ENCODE results near the gene TMEM234.
A peak's percentile ranks its signal among the peaks of the same experiment; 100 is the strongest.

Gene TMEM234

DNA sequence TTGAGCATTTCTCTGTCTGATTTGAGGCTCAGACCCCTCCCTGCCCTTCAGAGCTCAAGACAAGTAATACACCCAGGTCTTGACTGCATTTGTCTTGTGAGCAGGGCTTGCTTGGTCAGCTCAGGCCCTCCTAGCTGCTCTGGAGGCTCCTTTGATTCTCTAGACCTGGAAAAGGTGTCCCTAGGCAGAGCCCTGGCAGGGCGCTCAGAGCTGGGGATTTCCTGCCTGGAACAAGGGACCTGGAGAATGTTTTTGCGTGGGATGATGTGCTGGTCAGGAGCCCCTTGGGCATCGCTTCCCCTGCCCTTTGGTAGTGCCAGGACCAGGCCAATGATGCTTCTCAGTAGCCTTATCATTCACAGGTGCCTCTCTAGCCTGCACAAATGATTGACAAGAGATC lies 26.6 kb downstream of the TMEM234 start:
- no peaks in the 10 kb centered on the region for H3K27me3 ChIP-seq
- peak overlapping the region; percentile 32; the same call in 1 of the 2 replicates for H3K9ac ChIP-seq
- H4K20me1 ChIP-seq, result peaks cover 69% of the 10 kb centered on the region
- peaks cover 83% of the 10 kb centered on the region for H3K36me3 ChIP-seq
- no peaks in the 10 kb centered on the region for H3K9me3 ChIP-seq
- no peak overlapping the region for H3K27ac ChIP-seq
- peak overlapping the region; percentile 26 for H3K4me2 ChIP-seq
- no peak overlapping the region for H3K4me3 ChIP-seq
- H3K4me1 ChIP-seq, result peaks cover 36% of the 10 kb centered on the region
- no peak for TF ChIP-seq Cebpa-rat (IDR thresholded peaks at IDR 0.05)

DNA sequence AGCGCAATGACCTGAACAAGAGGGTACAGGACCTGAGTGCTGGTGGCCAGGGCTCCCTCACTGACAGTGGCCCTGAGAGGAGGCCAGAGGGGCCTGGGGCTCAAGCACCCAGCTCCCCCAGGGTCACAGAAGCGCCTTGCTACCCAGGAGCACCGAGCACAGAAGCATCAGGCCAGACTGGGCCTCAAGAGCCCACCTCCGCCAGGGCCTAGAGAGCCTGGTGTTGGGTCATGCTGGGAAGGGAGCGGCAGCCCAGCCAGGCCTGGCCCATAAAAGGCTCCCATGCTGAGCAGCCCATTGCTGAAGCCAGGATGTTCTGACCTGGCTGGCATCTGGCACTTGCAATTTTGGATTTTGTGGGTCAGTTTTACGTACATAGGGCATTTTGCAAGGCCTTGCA lies 27.2 kb downstream of the TMEM234 start:
- TF ChIP-seq Cebpa-rat (IDR thresholded peaks at IDR 0.05), result no peak
- H3K4me1 ChIP-seq, result peaks cover 33% of the 10 kb centered on the region
- peaks cover 88% of the 10 kb centered on the region for H3K36me3 ChIP-seq
- H3K9me3 ChIP-seq, result no peaks in the 10 kb centered on the region
- peaks cover 75% of the 10 kb centered on the region for H4K20me1 ChIP-seq
- H3K27ac ChIP-seq, result no peak overlapping the region
- no peak overlapping the region for H3K4me3 ChIP-seq
- H3K9ac ChIP-seq, result peak overlapping the region; percentile 32
- no peaks in the 10 kb centered on the region for H3K27me3 ChIP-seq
- peak overlapping the region; percentile 26 for H3K4me2 ChIP-seq

DNA sequence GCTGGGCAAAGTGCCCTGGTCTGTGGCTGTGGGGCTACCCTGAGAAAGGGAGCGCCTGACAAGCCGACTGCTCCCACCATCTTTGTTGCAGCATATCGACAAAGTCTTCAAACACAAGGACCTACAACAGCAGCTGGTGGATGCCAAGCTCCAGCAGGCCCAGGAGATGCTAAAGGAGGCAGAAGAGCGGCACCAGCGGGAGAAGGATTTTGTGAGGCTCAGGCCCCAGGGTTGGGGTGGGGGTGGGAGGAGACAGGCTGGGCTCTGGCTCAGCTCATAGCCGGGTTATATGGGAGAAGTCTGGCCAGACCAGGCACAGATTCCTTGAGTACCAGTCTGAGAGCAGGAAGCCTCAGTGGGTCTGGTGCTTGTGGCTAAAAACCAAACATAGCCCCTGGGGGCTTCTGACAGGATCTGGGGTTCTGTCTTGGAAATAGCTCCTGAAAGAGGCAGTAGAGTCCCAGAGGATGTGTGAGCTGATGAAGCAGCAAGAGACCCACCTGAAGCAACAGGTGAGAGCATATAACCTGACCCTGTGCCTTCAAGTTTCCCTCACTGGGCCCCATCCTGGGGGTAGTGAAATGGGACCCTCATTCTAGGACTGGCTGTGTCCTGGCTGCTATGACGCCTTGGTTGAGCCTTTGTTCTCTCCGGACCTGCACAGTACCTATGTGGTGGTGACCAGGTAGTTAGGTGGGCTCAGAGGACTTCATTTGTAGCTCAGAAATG lies 29.8 kb downstream of the TMEM234 start:
- no peak for TF ChIP-seq Cebpa-rat (IDR thresholded peaks at IDR 0.05)
- no peak overlapping the region for H3K4me3 ChIP-seq
- H4K20me1 ChIP-seq, result peaks cover 93% of the 10 kb centered on the region
- H3K4me1 ChIP-seq, result peaks cover 19% of the 10 kb centered on the region
- no peaks in the 10 kb centered on the region for H3K9me3 ChIP-seq
- H3K36me3 ChIP-seq, result peaks cover 100% of the 10 kb centered on the region
- H3K27me3 ChIP-seq, result no peaks in the 10 kb centered on the region
- H3K9ac ChIP-seq, result no peak overlapping the region
- no peak overlapping the region for H3K4me2 ChIP-seq
- H3K27ac ChIP-seq, result no peak overlapping the region

- no peak for TF ChIP-seq Cebpa-rat (IDR thresholded peaks at IDR 0.05)
- H3K9me3 ChIP-seq, result no peaks in the 10 kb centered on the region
- no peak overlapping the region for H3K4me3 ChIP-seq
- 0 out of 2 replicates have a peak overlapping the region, but pooled peaks have one; percentile 12 for H3K27ac ChIP-seq
- no peaks in the 10 kb centered on the region for H3K27me3 ChIP-seq
- H3K36me3 ChIP-seq, result peaks cover 100% of the 10 kb centered on the region
- no peak overlapping the region for H3K4me2 ChIP-seq
- no peak overlapping the region for H3K9ac ChIP-seq
- H3K4me1 ChIP-seq, result peaks cover 30% of the 10 kb centered on the region
- H4K20me1 ChIP-seq, result peaks cover 99% of the 10 kb centered on the region
Observed at GRCh38 chr1:32187850-32188249, 34.3 kb downstream of the TMEM234 start.

- H3K27me3 ChIP-seq, result no peaks in the 10 kb centered on the region
- peaks cover 100% of the 10 kb centered on the region for H4K20me1 ChIP-seq
- H3K4me1 ChIP-seq, result peaks cover 44% of the 10 kb centered on the region
- no peak overlapping the region; the same call in 1 of the 2 replicates for H3K4me2 ChIP-seq
- H3K27ac ChIP-seq, result no peak overlapping the region
- peaks cover 100% of the 10 kb centered on the region for H3K36me3 ChIP-seq
- H3K4me3 ChIP-seq, result no peak overlapping the region
- no peak for TF ChIP-seq Cebpa-rat (IDR thresholded peaks at IDR 0.05)
- H3K9ac ChIP-seq, result no peak overlapping the region
- H3K9me3 ChIP-seq, result no peaks in the 10 kb centered on the region
Observed at GRCh38 chr1:32186491-32186890, 35.7 kb downstream of the TMEM234 start.

DNA sequence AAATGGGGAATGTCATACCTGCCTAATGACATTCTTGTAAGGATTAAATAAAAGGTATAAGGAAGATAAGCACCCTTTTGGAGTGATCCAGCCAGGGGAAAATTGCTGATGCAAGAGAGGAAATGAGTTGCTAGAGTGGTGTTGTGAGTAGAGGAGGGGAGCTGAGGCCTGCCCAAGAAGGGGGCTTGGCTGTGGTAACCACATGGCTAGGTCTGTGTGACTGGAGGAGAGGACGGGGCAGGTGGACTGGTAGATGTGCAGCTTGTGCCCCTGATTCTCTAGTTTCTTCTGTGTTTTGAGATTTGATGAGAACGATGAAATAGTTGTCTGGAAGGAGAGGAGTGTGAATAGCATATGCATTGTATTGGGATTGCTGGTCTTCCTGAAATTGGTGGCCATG lies 36.1 kb downstream of the TMEM234 start:
- Histone ChIP-seq H3K4me3 (no peak overlapping the region), H4K20me1 (peaks cover 100% of the 10 kb centered on the region), H3K4me1 (peaks cover 48% of the 10 kb centered on the region), H3K27me3 (no peaks in the 10 kb centered on the region), H3K4me2 (no peak overlapping the region; the same call in 1 of the 2 replicates), H3K9ac (no peak overlapping the region), H3K27ac (0 out of 2 replicates have a peak overlapping the region, but pooled peaks have one; percentile 15), H3K36me3 (peaks cover 100% of the 10 kb centered on the region), H3K9me3 (no peaks in the 10 kb centered on the region)
- TF ChIP-seq Cebpa-rat (IDR thresholded peaks at IDR 0.05), result no peak

GRCh38 chr1:32184650-32185049 lies 37.5 kb downstream of the TMEM234 start:
- Histone ChIP-seq H3K27ac (no peak overlapping the region), H3K4me3 (no peak overlapping the region), H3K4me1 (peaks cover 55% of the 10 kb centered on the region), H3K4me2 (peak overlapping the region; percentile 3; the same call in 1 of the 2 replicates), H4K20me1 (peaks cover 96% of the 10 kb centered on the region), H3K9ac (no peak overlapping the region; the same call in 1 of the 2 replicates), H3K9me3 (no peaks in the 10 kb centered on the region), H3K36me3 (peaks cover 87% of the 10 kb centered on the region), H3K27me3 (no peaks in the 10 kb centered on the region)
- TF ChIP-seq Cebpa-rat (IDR thresholded peaks at IDR 0.05), result no peak

GRCh38 chr1:32182060-32182459 lies 40.1 kb downstream of the TMEM234 start:
- H3K36me3 ChIP-seq, result peaks cover 61% of the 10 kb centered on the region
- peak overlapping the region; percentile 95 for H3K4me2 ChIP-seq
- H3K27me3 ChIP-seq, result no peaks in the 10 kb centered on the region
- H3K4me1 ChIP-seq, result peaks cover 63% of the 10 kb centered on the region
- no peak for TF ChIP-seq Cebpa-rat (IDR thresholded peaks at IDR 0.05)
- H3K9ac ChIP-seq, result 0 out of 2 replicates have a peak overlapping the region, but pooled peaks have one; percentile 30
- peaks cover 70% of the 10 kb centered on the region for H4K20me1 ChIP-seq
- no peak overlapping the region; the same call in 1 of the 2 replicates for H3K27ac ChIP-seq
- no peaks in the 10 kb centered on the region for H3K9me3 ChIP-seq
- H3K4me3 ChIP-seq, result peak overlapping the region; percentile 82; the same call in 1 of the 2 replicates

DNA sequence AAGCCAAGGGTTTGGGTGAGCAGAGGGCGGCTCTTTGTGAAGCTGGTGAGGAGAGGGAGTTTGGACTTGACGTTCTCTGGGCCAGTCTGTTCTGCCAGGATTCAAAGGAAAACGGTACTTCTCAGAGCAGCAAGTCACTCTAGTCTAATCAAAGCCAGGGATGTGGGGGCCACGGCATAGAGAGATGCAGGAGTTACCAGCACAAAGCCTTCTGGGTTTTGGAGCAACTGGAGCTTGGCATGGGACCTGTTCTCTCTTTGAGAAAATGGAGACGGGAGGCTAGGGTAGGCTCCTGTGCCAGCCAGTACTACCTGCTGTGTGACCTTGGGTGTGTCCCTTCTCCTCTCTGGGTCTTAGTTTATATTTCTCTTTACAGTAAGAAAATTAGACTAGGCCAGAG lies 40.6 kb downstream of the TMEM234 start:
- Histone ChIP-seq H4K20me1 (peaks cover 66% of the 10 kb centered on the region), H3K9ac (peak overlapping the region; percentile 96; the same call in 1 of the 2 replicates), H3K27me3 (no peaks in the 10 kb centered on the region), H3K27ac (peak overlapping the region; percentile 90; the same call in 1 of the 2 replicates), H3K4me1 (peaks cover 62% of the 10 kb centered on the region), H3K9me3 (no peaks in the 10 kb centered on the region), H3K36me3 (peaks cover 56% of the 10 kb centered on the region), H3K4me3 (peak overlapping the region; percentile 82), H3K4me2 (peak overlapping the region; percentile 95)
- no peak for TF ChIP-seq Cebpa-rat (IDR thresholded peaks at IDR 0.05)

- H3K9me3 ChIP-seq, result no peaks in the 10 kb centered on the region
- H3K27me3 ChIP-seq, result no peaks in the 10 kb centered on the region
- TF ChIP-seq Cebpa-rat (IDR thresholded peaks at IDR 0.05), result no peak
- H3K9ac ChIP-seq, result peak overlapping the region; percentile 96
- H3K4me2 ChIP-seq, result peak overlapping the region; percentile 95
- H3K27ac ChIP-seq, result peak overlapping the region; percentile 90
- H3K36me3 ChIP-seq, result peaks cover 51% of the 10 kb centered on the region
- H4K20me1 ChIP-seq, result peaks cover 61% of the 10 kb centered on the region
- H3K4me1 ChIP-seq, result peaks cover 57% of the 10 kb centered on the region
- peak overlapping the region; percentile 82 for H3K4me3 ChIP-seq
Observed at GRCh38 chr1:32181065-32181464, 41.1 kb downstream of the TMEM234 start.

Measured in BLaER1 (cell line).